GM18951 (cell line): ENCODE data around the gene CFAP20.
"Not testable (repeated sequence)": the region's sequence is repeated elsewhere in the genome, so short reads cannot be mapped to it uniquely, and the experiment has no call there.

Experiments
- POLR2A ChIP-seq: IDR thresholded peaks from 4 replicates; pipeline ENCODE4 v1.6.1; 2011; ENCODE audit warnings: mild to moderate bottlenecking; ENCODE audit not compliant: insufficient read length, insufficient read depth; ENCODE audit errors: extremely low read depth
- in situ Hi-C: fragments of 300-500 bp; cut with MboI; formaldehyde crosslinking; loops from one replicate; pipeline ENCODE4 v1.12.0; 2022; ENCODE audit warnings: low sequenced_read_pairs, mixed read lengths, inconsistent platforms; ENCODE audit not compliant: unreplicated experiment

The CFAP20 gene

DNA sequence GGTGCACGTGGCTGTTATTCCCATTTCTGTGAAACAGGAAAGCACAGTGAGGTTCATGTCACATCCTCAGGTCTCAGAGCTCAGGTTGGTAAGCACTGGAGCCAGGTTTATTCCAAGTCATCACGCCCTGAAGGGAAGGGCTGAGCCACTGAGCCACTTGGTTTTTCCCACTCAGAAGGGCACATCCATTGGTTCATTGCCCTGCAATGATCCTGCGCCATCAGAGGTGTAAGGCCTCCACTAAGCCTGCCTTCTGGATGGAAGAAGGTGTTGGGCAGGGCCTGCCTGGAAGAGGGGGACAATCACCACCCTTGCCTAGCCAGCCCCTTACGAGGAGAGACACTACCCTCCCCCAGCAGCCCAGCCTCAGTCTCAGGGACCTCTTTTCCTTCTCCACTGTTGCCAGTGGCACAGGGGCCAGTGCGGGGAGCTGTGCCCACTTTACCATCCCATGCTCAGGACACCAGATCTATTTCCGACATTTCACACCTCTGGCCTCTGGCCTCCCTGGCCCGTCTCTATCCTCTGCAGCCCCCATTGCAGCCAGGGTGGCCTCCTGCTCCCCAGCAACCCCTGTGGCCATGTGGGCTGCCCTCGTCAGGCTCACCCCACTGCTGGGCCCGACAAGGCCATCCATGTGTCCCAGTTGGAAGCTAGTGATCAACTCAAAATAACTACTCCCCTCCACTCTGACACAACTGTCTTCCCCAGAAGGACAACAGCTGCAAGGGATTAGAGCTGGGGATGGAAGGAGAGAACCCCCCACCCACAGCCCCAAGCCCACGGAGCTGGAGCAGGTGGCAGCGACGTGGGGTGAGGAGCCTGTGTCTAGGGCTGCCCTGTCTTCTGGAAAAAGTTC is 29.9 kb downstream of the CFAP20 start:
- in situ Hi-C loops = no loop called here
- no peak for TF ChIP-seq POLR2A

DNA sequence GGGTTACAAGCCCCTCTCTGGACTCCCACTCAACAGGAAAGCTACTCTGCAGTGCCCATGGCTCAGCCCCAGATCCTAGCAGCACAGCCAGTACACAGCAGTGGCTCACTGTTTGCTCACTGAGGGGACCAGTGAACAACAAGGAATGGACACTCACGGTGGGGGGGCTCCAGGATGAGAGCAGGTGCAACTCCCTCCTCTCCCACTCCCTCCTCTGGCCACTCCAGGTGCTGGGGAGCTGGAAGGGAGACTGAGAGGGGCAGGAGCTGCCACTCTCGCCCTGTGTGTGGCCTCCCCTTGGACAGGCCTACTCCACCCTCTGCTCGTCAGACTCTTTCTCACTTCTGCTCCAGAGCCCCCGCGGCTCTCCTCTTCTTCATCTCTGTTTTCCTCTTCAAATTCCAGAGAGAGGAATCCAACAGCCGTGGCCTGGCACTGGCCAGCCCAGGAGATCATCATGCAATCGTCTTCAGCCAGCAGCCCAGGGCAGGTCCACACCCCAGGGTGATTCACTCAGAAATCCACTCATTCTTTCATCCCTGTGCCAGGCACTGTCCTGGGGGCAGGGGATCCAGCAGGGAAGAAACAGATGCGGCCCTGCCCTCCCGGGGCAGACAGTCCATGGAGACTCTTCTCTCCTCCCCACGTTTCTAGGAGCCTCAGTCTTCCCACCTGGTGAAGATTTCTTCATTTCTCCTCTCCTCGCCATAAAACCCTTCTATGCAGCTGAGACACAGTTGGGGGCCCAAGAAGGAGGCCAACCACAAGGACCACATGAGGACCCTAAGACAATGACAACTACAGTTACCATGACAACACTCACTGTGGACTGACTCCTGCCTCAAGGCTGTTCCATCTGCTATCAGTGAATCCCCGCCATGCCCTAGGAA is 30.7 kb downstream of the CFAP20 start:
- in situ Hi-C loops = no loop called here
- TF ChIP-seq POLR2A = no peak

DNA sequence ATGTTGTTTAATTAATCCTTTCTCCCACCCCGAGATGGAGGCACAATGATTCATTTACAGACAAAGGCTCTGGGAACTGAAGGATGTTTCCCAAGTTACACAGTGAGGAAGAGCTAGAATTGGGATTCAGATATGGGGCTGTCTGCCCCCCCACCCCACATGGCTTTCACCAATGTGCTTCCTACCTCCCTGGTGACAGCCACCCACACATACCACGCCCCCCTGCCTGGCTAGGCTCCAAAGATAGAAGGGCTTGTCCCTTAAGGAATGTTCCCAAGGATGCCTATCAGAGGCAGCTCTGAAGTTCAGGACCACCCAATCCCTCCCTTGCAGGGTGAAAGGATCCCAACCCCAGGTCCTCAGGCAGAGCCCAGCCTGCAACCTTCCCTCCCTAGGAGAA is 32.9 kb downstream of the CFAP20 start:
- TF ChIP-seq POLR2A = no peak

DNA sequence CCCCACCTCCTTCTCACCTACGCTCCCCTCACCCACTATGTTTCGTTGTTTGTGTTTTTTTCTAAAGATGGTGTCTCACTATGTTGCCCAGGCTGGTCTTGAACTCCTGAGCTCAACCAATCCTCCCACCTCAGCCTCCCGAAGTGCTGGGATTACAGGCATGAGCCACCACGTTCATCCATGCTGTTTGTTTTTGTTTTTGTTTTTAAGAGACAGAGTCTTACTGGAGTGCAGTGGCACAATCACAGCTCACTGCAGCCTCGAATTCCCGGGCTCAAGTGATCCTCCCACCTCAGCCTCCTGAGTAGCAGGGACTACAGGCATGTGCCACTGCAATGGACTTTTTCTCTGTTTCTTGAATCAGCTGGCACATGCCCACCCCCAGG is 33.6 kb downstream of the CFAP20 start:
- in situ Hi-C loops = not testable (repeated sequence)

More for the DNA sequence above, 32.9 kb downstream of the CFAP20 start:
- in situ Hi-C loops = no loop called here

DNA sequence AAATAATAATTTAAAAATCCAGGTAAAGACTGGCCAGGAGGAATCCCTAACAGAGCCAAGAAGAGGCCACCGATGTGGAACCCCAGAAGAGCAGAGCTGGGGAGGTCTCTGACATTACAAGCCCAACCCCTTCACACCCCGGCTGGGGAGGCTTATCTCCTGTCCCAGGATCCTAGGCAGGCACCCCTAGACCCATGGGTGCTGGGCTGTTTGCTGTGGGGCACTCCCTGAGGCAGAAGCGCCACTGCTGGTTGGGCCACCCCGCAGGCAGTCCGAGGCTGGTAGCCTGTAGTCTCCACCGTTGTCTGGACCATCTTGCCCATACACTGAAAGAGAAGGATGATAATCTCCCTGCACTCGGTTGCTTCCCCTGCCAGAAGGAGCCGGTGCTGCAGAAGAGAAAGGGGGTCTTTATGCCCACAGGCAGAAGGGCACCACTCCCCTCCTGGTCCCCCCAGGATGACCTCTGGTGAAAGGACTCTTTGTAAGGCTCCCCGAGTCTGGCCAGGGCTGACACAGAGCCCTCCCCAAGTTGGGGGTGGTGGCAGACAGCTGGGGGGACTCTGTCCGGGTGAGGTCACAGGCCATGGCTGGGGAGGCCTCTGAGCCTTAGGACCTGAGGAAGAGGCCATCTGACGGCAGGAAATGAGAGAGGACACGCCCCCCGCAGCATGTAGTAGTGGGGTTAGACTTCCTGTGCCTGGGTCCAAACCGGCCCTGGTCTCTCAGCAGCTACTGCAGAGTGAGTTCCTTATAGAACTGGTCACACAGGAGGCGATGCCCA is 34.2 kb downstream of the CFAP20 start:
- in situ Hi-C loops = no loop called here
- TF ChIP-seq POLR2A = no peak

DNA sequence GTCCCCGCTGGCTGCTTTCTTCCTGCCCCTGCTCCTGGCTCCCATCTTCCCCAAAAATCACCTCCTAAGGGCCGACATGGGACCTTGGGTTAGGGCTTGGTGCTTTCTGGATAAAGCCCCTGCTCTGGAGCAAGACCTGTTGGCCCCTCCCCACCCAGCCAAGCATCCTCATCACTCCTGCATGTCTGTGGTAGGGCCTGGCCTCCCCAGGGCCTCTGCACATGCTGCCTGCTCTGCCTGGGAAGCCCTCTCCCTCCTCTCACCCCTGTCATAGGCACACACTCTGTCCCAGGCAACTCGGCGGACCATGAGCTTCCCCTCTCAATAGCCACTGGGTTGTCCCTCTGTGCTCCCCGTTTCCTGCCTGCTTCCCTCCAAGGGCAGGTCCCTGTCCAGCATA is 35.2 kb downstream of the CFAP20 start:
- in situ Hi-C loops = no loop called here
- no peak for TF ChIP-seq POLR2A

DNA sequence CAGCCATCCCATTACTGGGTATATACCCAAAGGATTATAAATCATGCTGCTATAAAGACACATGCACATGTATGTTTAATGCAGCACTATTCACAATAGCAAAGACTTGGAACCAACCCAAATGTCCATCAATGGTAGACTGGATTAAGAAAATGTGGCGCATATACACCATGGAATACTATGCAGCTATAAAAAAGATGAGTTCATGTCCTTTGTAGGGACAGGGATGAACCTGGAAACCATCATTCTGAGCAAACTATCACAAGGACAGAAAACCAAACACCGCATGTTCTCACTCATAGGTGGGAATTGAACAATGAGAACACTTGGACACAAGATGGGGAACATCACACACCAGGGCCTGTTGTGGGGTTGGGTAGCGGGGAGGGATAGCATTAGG is 38.8 kb downstream of the CFAP20 start:
- in situ Hi-C loops = not testable (repeated sequence)

DNA sequence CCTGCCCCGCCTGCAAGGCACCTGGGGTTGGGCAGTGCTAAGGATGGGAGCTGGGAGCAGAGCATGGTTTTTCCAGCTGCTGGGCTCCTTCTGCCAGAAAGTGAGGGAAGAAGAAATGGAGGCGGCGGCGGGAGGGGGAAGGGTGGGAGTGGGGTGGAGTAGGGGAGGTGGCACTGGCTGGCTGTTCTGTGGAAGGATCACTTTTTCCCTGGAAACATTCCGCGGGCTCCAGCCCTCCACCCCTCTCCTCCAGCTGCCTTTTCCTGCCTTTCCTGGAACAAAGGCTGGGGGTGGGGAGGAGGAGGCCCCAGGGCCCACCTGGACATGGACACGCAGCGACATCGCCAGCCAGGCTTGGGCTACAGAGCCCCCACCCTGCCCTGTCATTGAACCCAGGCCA is 41.1 kb downstream of the CFAP20 start:
- in situ Hi-C loops = no loop called here
- TF ChIP-seq POLR2A = no peak

DNA sequence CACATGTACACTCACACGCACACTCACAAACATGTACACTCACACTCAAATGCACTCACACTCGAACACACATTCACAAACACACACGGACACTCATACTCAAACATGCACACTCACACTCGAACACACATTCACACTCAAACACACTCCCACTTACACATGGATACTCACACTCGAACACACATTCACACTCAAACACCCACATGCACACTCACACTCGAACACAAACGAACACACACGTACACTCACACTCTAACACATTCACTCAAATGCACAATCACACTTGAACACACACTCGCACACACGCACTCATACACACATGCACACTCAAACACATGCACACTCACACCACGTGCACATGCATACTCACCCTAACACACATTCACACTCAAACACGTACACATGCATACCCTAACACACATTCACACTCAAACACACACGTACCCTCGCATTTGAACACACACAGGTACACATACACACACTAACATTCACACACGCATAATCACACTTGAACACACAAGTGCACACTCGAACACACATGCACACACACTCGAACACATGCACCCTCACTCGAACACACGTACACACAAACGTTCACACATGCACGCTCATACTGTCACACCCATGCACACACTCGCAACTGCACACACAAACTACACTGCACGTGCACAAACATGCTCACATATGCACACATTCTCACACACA is 41.8 kb downstream of the CFAP20 start:
- in situ Hi-C loops = no loop called here
- TF ChIP-seq POLR2A = no peak

DNA sequence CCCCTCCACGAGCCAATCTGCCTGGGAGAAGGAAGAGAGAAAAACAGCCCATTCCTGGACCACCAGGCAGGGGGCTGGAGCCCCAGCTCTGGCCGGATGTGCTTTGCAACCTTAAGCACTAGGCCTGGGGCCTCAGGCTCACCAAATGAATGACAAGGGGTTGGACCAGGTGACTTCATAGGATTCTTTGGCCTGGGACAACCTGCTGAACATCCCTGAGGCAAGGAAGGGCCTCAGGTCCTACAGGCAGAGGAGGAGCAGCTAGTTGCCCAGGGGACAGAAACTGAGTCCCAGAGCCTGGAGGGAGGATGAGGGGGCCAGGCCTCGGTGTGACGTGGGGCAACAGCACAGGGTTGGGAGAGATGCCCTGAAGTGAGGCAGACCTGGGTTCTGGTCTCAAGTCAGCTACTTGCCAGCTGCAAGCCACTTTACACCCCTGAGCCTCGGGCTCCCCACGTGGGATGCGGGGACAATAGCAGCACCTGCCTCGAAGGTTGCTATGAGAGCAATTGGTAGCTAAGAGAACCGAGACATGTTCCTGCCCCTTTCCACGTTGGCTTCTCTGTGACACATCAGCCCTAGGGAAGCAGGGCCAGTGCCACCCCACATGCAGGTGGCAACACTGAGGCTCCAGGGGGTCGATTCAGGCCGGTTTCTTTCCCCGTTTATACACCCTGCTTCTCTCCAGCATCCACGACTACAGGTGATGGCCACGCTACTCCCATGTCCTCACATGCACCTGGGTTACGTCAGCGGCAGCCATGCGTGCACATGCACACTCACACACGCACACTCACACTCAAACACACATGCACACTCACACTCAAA is 42.6 kb downstream of the CFAP20 start:
- in situ Hi-C loops = no loop called here
- TF ChIP-seq POLR2A = no peak

DNA sequence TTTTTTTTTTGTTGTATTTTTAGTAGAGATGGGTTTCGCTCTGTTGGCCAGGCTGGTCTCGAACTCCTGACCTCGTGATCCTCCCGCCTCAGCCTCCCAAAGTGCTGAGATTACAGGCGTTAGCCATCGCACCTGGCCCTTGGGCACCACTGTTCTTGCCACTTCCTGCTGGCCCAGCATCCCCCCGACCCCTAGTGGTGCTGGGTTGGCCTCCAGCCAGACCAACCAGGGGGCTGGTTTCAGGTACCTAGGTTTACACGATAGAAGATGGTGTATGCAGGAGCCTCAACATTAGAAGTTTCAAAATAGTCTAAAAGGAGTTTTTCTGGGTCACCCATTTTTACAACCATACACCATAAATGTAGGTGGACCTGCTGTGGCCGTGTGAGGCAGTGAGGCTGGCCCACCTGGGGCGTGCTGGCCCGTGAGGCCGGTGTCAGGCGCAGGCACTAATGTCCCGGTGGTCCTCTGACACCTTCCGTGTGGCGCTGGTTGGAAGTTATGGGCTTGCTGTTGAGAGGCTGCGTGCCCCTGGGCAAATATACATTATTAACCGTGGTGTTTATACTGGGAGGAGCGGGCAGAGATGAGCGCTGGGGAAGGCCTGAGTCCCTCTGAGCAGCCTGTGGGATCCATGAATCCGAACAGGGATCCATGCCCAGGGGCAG is 43.5 kb downstream of the CFAP20 start:
- in situ Hi-C loops = no loop called here
- TF ChIP-seq POLR2A = no peak
